Tibial nerve (tissue), 4 donors: ENCODE results near the gene AADAC. TPM values are rescaled to one million over a fixed set of nuclear protein-coding genes. Genes with fewer than 3 reads are reported as not detected.
"Not testable (repeated sequence)": the region's sequence is repeated elsewhere in the genome, so short reads cannot be mapped to it uniquely, and the experiment has no call there.

Source experiments
- DNase-seq, 2 donors: peaks; one replicate each; pipeline ENCODE4 v3.0.0-alpha.2; 2019; ENCODE audit warnings: low spot score in 2 of 2
- H3K27ac ChIP-seq, 4 donors: fragments of 200-600 bp; sonication (generic) in 3 of 4; one replicate each; pipeline ENCODE4 v1.5.1; 2017 to 2019; ENCODE audit warnings: mild to moderate bottlenecking in 1 of 4
- H3K27me3 ChIP-seq, 2 donors: fragments of 200-600 bp; sonication (generic) in 1 of 2; one replicate each; pipeline versions ENCODE4 v1.5.1 to v1.6.0; 2017 to 2019
- H3K36me3 ChIP-seq, 3 donors: fragments of 200-600 bp; sonication (generic); one replicate each; pipeline ENCODE4 v1.5.1; 2018 to 2019
- H3K4me1 ChIP-seq, 4 donors: fragments of 200-600 bp; sonication (generic) in 3 of 4; one replicate each; pipeline ENCODE4 v1.5.1; 2017 to 2019
- H3K4me3 ChIP-seq, 4 donors: fragments of 200-600 bp; sonication (generic) in 3 of 4; one replicate each; pipeline ENCODE4 v1.5.1; 2017 to 2019; ENCODE audit warnings: mild to moderate bottlenecking in 1 of 4, moderate library complexity in 1 of 4
- H3K9me3 ChIP-seq, 4 donors: fragments of 200-600 bp; sonication (generic) in 3 of 4; one replicate each; pipeline ENCODE4 v1.5.1; 2017 to 2019
- CTCF ChIP-seq, 5 experiments: fragments of 200-600 bp in 3 of 5; fragments of 450-650 bp in 2 of 5; sonication (generic) in 3 of 5; IDR thresholded peaks; one replicate each; pipeline ENCODE4 v1.5.1; 2016 to 2019; ENCODE audit warnings: antibody characterized with exemption in 5 of 5, mild to moderate bottlenecking in 3 of 5, moderate library complexity in 2 of 5
- EP300 ChIP-seq, 2 donors: sonication (generic); formaldehyde crosslinking; IDR thresholded peaks; one replicate each; pipeline ENCODE4 v1.6.1; 2017; ENCODE audit warnings: antibody characterized with exemption in 2 of 2, mild to moderate bottlenecking in 1 of 2
- POLR2A ChIP-seq, 2 donors: fragments of 450-650 bp; IDR thresholded peaks; one replicate each; pipeline ENCODE4 v1.6.1; 2017; ENCODE audit warnings: antibody characterized with exemption in 2 of 2, mild to moderate bottlenecking in 2 of 2, moderate library complexity in 2 of 2
- WGBS, 2 donors: methylation state at CpG; one replicate each; pipeline ENCODE4 v1.1.5; 2018; 5-methylcytosine and 5-hydroxymethylcytosine counted together
- total RNA-seq, 4 donors: library from RNA; depleted of rRNA; stranded (reverse); fragments of >200 nt; gene quantifications; one replicate each; pipeline ENCODE4 v1.1.0, GENCODE V29; 2016

The AADAC gene
- total RNA-seq, 4 donors from 2014 or later = not detected

- Histone ChIP-seq H3K4me3 (no peak overlapping the region), H3K27me3 (peaks cover 0 to 2% of the 10 kb centered on the region in 2 donors), H3K27ac (no peak overlapping the region), H3K9me3 (no peaks in the 10 kb centered on the region), H3K4me1 (peaks cover 0 to 16% (median 0%) of the 10 kb centered on the region in 4 donors), H3K36me3 (no peaks in the 10 kb centered on the region)
- DNase-seq = no peak
- WGBS, 2 donors = 68 to 73% methylated on average over 6 of the region's 6 CpGs
- TF ChIP-seq CTCF (IDR thresholded peaks at IDR 0.05) (no peak), POLR2A (IDR thresholded peaks at IDR 0.05) (no peak), EP300 (IDR thresholded peaks at IDR 0.05) (no peak)
Observed at GRCh38 chr3:151841801-151842200, 27.9 kb downstream of the AADAC start.

- Histone ChIP-seq H3K27ac (no peak overlapping the region), H3K27me3 (peaks cover 0 to 2% of the 10 kb centered on the region in 2 donors), H3K36me3 (no peaks in the 10 kb centered on the region), H3K9me3 (no peaks in the 10 kb centered on the region), H3K4me3 (no peak overlapping the region), H3K4me1 (peaks cover 0 to 7% (median 0%) of the 10 kb centered on the region in 4 donors)
- WGBS, 2 donors = 53 to 57% methylated on average over 1 of the region's 1 CpG
- TF ChIP-seq CTCF (IDR thresholded peaks at IDR 0.05) (no peak), EP300 (IDR thresholded peaks at IDR 0.05) (no peak), POLR2A (IDR thresholded peaks at IDR 0.05) (no peak)
- DNase-seq = no peak
Observed at GRCh38 chr3:151843275-151843674, 29.4 kb downstream of the AADAC start.

GRCh38 chr3:151845306-151845905 lies 31.5 kb downstream of the AADAC start:
- TF ChIP-seq EP300 (IDR thresholded peaks at IDR 0.05) (no peak), CTCF (IDR thresholded peaks at IDR 0.05) (no peak), POLR2A (IDR thresholded peaks at IDR 0.05) (no peak)
- 85 to 86% methylated on average over 3 of the region's 3 CpGs for WGBS, 2 donors
- DNase-seq = no peak
- Histone ChIP-seq H3K27me3 (no peaks in the 10 kb centered on the region), H3K4me3 (no peak overlapping the region), H3K4me1 (peaks cover 0 to 5% (median 0%) of the 10 kb centered on the region in 4 donors), H3K27ac (no peak overlapping the region), H3K36me3 (no peaks in the 10 kb centered on the region), H3K9me3 (peaks cover 0 to 11% (median 2%) of the 10 kb centered on the region in 4 donors)

- DNase-seq, H3K4me3 ChIP-seq, H3K27ac ChIP-seq, H3K36me3 ChIP-seq, H3K4me1 ChIP-seq, H3K27me3 ChIP-seq: not testable (repeated sequence)
- peaks cover 0 to 17% (median 3%) of the 10 kb centered on the region in 4 donors for H3K9me3 ChIP-seq
- WGBS, 2 donors = 90 to 91% methylated on average over 2 of the region's 2 CpGs
Observed at GRCh38 chr3:151850065-151850464, 36.1 kb downstream of the AADAC start.

GRCh38 chr3:151852074-151852811 lies 38.3 kb downstream of the AADAC start:
- DNase-seq = no peak
- TF ChIP-seq POLR2A (IDR thresholded peaks at IDR 0.05) (no peak), CTCF (IDR thresholded peaks at IDR 0.05) (no peak), EP300 (IDR thresholded peaks at IDR 0.05) (no peak)
- 86 to 87% methylated on average over 10 to 11 of the region's 11 CpGs for WGBS, 2 donors
- Histone ChIP-seq H3K4me1 (no peaks in the 10 kb centered on the region), H3K9me3 (peaks cover 0 to 17% (median 3%) of the 10 kb centered on the region in 4 donors), H3K27ac (no peak overlapping the region), H3K4me3 (no peak overlapping the region), H3K36me3 (no peaks in the 10 kb centered on the region), H3K27me3 (no peaks in the 10 kb centered on the region)
